HG02571 (cell line): Measurements from ENCODE around the gene DTNBP1.

Source experiments
- ATAC-seq: cut with Tn5 transposase; IDR thresholded peaks from one replicate; pipeline ENCODE4 v1.9.1; 2021; ENCODE audit warnings: mild to moderate bottlenecking, moderate library complexity; ENCODE audit not compliant: unreplicated experiment

Gene DTNBP1

DNA sequence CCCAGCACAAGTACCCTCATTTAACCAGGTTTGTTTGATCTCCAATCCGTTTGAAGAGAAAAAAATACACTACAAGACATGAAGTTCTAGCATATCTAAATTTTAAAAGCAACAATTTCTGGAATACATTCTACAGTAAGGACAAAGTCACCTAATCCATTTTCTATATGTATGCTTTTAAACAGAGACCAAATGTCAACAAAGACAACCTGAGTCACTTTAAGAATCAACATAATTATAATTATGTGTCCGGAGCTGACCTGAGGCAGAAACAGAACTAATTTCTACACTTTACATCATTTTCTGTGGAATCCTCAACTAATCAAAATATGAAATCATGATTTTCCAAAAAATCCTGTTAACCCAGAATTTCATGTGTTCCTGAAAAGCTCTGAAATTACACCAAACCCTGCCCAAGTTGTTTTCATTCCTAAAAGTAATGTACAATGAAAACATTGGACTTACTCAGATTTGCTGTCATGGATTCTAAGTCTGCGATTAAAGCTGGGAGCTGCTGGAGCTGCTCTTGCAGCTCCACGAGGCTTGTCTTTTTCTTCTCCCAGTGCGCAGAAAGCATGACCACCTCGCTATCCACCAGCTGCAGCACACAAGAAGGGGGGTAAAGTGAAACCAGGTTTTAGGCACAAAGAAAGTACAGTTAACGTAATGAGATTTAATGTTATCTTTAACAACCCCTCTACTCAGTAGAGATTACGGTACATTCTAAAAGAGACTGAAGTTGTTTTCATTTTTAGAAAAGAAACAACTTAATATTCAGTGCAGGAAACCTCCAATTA lies 35.8 kb downstream of the DTNBP1 start:
- no peak for ATAC-seq

DNA sequence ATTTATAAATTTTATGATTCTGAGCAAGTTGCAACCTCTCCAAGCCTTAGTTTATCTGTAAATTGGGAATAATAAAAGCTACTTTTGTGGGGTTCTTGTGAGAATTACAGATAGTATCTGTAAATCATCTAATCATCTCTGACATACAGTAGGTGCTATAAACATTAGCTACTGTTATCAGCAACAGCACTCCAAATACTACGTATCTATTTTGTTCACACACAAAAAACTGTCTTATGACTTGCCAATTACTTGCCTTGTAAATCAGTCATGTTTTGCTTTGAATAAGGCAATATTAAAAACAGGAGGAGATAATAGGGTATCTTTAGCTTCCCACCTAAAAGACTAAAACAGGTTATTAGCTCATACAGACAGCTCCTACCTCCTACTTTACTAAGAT lies 36.7 kb downstream of the DTNBP1 start:
- no peak for ATAC-seq

DNA sequence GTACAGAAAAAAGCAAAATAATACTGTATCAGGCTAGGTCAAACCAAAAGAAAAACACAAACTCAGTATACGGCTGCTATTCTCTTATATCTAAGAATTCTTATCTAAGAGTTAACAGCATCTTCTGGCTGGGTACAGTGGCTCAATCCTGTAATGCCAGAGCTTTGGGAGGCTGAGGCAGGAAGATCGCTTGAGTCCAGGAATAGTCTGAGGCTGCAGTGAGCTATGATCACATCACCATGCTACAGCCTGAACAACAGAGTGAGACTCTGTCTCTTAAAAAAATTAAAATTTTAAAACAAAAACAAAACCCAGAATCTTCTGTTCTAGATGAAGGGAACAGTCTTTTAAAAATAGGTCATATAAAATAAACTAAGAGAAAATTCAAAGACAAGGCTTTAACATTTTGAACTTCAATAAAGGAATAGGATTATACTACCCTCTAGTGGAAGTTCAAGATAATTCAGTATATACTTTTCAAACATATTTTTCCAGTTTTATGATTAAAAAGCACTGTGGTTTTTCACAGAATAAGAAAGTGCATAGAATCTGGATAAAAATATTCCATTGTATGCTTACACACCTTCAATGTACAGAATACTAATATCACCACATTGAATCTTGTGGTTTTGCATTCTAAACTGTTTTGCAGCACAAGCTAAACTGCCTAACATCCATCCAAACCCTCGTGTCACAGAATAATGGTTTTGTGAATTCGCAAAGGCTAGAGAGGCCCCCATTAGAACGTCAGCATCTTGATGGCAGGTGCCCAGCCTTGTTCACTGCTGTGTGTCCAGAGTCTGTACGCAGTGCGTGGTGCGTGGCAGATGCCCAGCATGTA lies 39.3 kb downstream of the DTNBP1 start:
- no peak for ATAC-seq

DNA sequence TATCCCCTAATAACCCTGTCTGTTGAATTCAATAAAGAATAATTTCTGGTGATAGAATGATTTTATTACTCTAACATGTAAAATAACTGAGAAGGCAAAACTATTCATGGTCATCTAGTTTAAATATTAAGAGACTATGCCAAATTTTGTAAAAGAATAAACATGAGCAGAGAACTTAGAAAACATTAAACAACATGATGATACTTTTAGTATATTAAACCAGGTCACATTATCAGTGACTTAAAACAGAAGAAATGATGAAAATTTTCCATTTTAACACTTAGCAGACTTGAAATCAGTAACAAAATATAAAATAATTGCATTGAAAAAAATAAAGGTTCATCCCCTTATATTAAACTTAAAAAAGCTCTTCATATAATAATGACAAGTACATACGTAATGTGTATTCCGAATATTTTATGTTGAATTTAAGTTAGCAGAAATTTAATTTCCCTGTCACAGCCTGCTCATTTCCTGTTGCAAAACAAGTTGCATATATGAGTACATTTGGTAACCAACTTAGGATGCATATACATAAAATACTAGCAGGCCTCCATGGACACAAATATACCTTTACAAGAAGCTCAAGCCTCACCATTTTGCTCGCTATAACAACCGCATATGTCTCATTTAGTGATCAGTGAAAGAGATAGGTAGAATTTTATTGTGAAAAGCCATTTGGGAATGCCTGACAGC lies 40.6 kb downstream of the DTNBP1 start:
- no peak for ATAC-seq

DNA sequence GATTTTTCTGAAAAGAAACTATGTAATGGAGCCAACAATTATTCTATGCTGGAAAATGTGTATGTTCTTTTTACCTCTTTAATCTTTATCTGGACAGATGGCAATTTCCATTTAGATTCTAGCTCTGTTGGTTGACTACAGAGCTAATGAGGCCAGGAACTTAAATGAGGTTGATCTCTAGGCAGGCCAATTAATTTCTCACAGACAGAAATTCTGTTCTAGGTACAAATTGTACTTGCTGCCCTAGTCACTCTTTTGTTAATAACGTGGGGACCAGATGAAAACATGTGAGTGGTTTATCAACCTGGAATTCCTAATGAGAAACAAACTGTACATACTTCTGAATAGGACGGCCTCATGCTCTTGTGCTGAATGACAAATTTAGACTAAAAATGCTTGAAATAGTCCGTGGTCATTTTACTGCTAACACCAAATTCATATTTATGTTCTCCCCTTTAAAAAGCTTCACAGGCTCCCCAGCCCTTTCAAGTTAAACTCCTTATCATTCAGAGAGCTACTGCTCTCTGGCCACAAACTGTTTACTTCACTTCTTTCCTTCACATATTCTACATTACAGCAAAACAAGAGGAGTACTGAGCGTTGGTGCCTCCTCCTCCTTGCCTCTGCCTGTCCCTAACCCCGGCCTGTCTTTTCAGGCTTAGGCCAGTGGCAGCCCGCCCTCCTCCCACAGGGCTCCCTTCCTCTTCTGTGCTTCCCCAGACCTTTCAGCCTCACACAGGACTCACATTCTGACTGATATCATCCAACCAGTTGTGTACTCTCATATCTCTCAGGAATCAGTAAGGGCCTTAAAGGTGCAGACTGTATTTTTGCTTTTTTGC lies 41.4 kb downstream of the DTNBP1 start:
- peak; percentile 88 for ATAC-seq

DNA sequence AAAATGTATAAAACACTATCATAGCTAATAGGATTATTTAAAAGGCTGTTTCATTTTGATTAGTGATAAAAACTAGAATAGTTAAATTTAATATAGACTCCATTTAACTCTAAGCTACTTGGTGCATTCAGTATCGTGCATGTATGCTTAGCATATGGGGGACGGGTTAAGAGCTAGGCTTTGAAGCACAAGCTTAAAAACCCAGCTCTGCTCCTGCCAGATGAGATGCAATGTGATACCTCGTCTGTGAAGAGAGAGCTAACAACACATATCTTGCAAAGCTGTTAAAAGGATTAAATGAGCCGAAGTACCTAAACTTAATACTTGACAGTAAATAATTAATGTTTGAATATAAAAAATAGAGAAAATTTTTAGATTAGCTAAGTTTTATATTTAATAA lies 42.2 kb downstream of the DTNBP1 start:
- no peak for ATAC-seq

DNA sequence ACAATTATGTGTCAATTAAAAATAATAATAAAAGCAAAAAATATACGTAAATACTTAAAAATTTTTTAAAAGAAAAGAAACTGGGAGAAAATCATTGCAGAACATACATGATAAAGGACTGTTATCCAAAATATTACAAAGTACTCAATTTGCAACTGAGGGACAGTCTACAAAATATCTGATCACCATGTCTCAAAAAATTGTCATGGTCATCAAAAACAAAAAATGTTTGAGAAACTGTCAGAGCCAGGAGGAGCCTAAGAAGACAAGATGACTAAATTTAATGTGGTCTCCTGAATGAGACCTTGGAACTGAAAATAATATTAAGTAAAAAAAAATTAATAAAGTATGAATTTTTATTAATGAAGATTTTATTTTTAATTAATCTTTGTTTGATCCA lies 43.5 kb downstream of the DTNBP1 start:
- no peak for ATAC-seq

DNA sequence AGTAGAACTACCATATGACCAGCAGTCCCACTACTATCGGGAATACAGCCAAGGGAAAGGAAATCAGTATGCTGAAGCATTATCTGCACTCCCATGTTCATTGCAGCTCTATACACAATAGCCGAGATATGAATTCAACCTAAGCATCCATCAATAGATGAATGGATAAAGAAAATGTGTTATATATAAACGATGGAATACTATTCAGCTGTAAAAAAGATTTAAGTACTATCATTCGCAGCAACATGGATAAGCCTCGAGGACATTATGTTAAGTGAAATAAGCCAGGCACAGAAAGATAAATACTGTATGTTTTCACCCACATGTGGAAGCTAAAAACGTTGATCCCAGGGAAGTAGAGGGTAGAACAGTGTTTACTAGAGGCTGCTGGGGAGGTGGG lies 44.1 kb downstream of the DTNBP1 start:
- ATAC-seq = no peak

DNA sequence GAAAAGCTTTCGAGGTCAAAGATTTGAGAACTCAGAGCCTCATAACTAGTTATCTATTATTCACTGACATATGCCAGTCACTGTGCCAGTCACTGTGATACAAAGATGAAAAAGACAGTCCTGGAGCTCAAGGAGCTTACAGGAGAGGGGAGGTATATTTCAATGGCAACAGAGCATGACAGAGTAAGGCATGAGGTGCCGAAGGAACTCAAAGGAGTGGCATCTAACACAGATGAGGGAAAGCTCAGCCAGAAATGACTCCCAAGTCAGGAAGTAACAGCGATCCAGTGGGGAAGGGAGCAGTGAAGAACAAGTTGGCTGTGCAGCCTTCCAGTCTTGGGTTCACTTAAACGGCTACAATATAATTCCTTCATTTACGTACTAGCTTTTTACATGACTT lies 46.6 kb downstream of the DTNBP1 start:
- no peak for ATAC-seq

DNA sequence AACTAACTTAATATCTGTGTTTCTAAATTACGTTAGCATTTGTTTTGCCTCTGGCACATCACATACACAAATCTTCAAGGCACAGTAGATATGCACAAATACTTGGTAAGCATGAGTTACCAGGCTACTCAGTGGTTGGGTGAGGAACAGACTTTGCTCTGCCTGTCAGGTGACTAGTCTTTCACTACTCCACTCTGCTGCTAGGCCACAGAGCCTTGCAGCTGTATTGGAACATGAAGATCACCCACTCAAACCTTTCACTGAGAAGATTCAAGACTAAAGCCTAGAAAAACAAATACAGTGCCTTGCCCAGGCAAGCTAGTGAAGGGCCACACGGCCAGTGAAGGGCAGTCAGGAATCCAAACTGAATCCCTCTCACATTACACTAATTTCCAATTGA lies 47.0 kb downstream of the DTNBP1 start:
- peak; percentile 76 for ATAC-seq

DNA sequence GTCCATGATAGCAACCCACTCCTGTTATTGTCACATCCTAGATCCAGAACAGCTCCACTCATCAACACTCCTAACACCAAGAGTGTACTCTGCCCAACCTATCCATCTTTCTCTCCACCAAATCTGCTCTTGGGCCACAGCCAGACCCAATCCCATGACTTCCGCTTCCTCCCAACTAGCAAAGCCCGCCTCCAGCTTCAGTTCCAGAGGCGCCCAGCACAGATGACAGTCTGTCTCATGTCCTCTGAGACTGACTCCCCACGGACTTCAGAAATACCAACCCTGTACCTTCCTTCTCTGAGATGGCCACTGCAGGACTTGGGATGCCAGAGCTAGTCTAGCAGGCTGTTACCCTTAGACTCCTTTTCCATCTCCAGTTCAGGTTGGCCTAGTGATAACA lies 48.6 kb downstream of the DTNBP1 start:
- no peak for ATAC-seq

DNA sequence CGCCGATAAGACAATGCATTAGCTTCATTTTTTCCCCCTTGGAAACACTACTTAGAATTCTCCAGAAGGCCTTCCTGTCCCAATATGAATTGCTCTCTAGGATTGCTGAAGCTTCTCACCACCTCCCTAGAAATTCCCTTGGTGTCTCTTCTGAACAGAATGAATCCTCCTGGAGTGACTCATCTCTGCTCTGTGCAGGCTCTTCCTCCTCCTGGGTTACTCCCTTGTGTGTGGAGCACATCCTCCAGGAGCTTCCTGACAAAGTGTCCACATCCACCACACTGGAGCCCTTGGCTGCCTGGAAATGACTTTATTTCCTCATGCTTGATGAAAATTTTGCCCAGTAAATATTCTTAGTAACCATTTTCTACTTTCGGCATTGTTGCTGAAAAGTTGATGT lies 54.4 kb downstream of the DTNBP1 start:
- no peak for ATAC-seq

DNA sequence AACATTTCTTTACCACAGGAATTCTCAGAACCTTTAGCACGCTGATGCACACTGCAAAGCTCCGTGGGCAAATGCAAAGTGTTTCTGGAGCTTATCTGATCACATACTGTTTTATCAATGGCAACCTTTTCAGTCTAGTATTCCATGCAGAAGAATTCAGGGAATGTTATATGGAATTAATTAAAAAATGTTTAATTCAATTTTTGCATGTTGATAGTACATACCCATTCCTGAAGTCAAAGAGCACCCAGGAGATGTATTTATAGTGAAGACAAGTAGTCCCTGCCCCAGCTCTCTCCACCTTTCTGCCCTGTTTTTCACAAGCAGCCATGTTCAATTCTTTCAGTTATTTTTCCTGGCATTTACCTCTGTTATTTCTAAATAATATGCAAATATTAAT lies 55.2 kb downstream of the DTNBP1 start:
- ATAC-seq = no peak

DNA sequence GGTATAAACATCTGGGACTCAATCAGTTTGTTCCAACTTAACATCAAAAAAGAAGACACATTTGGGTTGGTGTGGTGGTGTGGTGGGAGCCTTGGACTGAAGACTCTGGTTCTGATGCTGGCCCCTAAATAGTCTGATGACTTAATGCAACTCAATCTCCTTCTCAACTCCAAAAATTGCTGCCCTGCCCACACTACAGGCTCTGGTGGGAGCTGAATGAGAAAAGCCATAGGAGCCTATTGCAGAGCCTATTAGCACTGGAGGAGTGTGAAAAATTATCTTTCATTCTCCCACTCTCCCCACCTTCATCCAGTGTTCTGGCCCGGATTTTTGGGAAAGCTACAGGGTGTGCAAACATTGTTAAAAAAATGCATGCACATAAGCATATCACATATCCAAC lies 56.5 kb downstream of the DTNBP1 start:
- no peak for ATAC-seq

DNA sequence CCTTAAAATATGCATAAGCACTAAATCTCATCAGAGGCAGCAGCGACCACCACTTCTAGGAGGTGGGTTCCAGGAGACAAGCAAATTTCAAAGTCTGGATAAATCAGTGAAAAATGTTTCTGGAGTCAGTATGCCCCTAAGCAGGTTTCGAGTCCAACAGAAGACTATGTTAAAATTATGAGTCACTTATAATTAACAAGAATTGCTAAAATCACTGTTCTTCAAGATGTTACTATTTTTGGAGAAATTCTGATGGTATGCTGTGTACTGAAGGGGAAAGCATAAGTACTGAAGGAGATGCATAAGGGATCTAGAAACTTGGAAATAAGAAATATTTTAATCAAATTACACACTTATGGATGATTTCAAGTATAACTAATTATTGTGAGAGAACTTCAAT lies 58.0 kb downstream of the DTNBP1 start:
- ATAC-seq = no peak

DNA sequence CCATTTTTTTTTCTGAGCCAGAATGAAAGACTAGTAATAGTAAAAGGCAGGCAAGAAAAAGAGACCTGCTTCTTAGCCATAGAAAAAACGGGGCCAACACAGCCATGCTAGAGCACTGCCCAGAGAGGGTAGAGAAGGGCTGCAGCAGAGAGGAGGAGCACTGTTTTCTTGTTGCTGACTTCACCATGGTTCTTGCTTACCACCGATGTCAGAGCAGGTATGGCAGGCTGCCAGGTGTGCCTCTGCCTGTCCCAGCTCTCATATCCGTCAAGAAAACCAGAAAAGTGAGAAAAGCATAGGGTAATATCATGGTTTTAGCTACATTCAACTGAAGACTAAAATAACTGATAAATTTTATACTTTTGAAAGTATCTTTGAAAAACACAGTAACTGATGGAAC lies 60.7 kb downstream of the DTNBP1 start:
- ATAC-seq = no peak

DNA sequence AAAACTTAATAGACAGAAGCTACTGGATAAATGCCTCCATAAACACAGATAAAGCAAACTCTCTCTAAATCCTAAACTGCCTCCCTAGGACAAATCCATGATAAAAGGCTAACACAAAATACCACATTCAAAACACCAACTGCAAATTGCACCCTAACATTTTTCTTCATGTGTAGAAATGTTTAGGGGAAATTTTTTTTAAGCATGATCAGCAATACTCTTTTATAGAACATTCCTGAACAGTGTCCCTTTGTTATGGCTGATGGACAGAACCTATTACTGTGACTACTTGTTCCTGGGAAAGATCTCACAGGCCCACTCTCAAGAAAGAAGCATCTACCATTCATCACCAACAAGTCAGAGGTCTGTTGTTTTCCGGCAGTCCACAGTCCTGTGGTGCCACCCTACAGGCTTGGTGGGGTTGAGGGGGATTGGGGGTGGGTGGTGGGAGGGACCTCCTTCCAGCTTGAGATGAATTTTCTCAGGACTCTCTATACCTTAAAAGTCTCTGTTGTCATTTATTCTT lies 64.5 kb downstream of the DTNBP1 start:
- ATAC-seq = no peak

DNA sequence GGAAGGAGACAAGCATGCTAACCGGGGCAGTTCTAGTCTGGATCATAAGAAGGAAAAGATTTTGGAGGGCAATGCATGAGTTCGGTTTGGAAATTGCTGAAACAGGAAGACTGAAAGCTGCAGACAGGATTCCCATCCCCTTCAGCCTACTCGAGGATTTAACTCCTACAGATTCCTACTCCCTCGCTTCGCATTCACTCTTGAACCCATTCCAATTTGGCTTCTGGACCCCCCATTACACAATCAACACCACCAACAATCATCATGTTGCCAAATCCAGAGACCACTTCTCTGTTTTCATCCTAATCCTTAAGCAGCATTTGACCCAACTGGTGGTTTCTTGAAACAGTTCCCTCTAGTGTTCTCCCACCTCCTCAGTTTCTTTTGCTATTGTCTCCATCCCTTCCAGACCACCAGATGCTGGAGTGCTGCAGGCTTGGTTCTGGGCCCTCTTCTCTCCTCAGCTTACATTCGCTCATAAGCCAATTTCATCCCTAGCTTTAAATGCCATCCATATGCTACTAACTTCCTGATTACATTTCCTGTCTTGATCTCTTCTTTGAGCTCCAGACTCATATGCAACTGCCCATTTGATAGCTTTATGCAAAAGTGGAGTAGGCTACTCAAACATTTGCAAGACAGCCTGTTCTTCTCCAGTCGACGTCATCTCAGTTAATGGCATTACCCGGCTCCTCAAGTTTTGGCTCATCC lies 66.5 kb downstream of the DTNBP1 start:
- no peak for ATAC-seq

DNA sequence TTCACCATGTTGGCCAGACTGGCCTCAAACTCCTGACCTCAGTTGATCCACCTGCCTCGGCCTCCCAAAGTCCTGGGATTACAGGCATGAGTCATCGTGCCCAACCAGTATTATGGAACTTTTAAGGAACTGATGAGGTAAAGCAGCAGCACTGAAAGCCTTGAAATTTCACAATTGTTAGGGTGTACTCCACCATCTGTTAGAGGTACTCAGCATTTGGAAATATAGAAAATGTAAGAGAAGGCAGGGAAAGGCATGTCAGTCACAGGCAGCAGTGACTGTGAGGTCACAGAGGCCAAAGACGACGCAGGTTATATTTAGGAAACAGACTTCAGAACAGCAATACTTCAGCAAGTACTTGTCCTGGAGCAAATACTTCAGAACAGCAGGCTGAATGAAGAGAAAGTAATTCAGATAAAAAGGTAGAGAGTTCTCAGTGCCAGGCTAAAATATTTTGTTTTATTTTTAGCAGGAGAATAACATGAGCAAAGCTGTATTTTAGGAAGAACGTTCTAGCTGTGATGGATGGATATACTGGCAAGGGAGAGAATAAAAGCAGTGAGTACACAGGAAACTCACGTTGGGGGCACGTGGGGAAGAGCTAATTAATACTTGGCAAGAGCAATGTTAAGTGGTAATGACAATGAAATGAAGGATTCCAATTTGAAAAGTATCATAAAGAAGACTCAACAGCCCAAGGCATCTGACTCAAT lies 67.2 kb downstream of the DTNBP1 start:
- no peak for ATAC-seq
